Stimulated activated CD4-positive, alpha-beta T cell treated with anti-CD3 and anti-CD28 coated beads, Interleukin-1b, Interleukin-23, amount 100 ng/mL, for 24 hours (primary cell): ENCODE data around the gene RIC3.
A peak's percentile ranks its signal among the peaks of the same experiment; 100 is the strongest.

Experiments used
- DNase-seq, 4 experiments: peaks; one replicate each; pipeline ENCODE4 v3.0.0-alpha.2; 2020; ENCODE audit warnings: low read depth in 4 of 4, low spot score in 1 of 4

The RIC3 gene

DNA sequence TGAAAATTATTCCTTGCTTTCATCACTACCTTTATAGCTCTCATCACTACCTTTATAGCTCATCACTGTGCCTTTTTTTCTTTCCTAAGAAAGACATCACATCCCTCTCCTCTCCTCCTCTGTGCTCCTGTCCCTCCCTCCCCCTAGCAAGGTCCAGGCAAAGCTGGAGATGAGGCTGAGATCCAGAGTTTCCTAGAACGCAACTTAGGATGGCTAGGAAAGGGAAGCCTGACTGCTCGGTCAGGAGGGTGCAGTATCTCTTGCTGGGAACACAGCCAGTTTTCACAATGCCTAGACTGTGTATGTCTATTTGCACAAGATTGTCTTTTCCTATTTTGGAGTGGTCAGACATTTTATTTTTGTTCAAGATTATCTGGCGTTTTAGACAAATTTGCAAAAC, 63.2 kb downstream of the RIC3 start:
- no peak for DNase-seq

DNA sequence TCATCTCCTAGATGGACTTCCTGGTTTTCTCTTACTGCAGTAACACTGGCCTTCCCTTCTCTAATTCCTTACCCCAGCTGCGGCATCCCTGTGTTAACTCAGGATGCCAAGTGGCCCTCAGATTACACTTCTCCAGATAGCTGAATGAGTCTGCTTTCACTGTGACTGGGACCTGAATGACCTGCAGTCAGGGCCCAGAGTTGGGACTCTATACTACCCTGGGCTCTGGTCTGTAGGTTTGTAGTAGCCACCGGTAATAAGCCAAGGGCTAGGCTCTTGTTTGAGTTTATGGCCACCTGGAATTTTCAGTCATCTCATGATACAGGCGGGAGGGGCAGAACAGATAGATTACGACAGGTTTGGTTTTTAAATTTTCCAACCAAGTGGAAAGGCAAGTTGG, 63.7 kb downstream of the RIC3 start:
- no peak for DNase-seq

DNA sequence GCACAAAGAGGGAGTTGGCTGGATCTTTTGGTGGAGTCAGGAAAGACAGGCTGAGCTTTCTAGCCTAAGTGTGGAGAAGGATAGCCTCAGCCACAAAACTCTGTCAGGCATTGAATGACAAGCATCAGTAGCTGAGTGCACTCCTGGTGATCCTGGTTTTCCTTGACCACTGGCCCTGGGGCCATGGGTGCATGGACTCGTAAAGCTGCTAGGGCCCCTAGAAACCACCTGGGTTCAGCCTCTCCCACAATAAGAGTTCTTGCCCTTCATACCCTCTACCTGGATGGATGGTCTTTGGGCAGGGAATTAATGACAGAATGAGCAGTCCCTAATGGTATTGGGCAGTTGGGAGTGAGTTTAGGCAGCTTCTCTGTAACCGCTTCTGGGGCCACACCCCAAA, 64.9 kb downstream of the RIC3 start:
- DNase-seq = no peak

DNA sequence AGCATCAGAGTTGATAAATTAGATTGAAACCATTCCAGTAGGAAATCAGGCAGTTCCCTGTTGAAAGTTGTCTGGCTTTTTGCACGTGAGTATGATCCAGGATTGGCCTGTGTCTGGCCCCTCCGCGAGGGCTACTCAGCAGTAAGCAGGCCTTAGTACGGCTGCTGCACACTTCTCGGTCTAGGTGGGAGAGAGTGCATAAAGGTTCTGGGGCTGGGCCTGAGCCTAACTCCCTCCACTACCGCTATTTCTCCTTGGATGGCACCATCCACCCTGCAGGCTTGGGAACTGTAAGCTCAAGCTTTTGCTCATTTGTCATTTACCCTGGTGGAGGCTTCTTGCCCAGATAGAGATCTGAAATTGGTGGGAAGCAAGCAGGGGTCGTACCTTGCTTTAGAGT, 65.9 kb downstream of the RIC3 start:
- DNase-seq = no peak

DNA sequence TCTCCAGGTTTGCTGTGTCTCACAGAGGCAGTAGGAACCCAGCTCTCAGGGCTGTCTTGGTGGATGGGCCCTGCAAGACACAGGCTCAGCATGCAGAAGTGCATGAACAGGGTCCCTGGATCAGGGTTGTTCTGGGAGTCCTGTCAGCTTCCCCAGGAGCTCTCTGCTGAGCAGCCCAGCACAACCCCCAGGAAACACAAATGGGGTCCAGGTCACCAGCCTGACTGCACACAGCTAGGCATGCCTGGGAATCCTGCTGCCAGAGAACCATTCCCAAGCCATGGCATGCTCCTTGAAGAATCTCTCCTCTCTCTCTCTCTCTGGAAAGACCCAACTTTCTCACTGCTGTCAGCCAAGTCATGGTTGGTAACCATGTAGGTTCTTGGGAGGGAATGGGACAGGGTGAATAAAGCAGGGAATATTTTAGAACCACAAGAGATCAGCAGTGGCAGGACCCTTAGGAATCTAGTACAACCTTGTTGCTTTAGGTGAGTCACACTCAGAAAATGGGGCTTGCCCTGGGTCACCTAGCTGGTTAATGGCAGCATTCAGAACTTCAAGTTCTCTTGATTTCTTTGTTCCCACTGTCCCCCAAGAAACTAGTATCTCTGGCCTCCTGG, 66.4 kb downstream of the RIC3 start:
- DNase-seq = no peak

DNA sequence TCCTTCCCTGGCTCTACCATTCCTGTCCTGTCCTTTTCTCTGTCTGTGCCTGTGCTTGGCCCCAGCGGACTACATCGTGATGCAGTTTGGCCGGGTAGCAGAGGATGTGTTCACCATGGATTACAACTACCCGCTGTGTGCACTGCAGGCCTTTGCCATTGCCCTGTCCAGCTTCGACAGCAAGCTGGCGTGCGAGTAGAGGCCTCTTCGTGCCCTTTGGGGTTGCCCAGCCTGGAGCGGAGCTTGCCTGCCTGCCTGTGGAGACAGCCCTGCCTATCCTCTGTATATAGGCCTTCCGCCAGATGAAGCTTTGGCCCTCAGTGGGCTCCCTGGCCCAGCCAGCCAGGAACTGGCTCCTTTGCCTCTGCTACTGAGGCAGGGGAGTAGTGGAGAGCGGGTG, 67.4 kb downstream of the RIC3 start:
- no peak for DNase-seq

DNA sequence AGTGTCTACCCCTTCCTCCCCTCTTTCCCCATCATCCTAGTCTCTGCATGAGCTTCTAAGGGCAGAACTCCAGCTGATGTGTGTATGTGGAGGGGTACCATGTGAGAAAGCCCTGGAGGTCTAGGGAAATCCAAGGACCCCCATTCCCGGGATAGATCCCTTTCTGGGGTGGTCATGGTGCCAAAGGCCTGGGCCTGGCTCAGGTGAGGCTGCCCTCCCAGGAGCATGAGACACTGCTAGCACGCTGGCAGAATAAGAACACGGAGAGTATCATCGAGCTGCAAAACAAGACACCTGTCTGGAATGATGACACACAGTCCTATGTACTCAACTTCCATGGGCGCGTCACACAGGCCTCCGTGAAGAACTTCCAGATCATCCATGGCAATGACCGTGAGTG, 68.2 kb downstream of the RIC3 start:
- DNase-seq = no peak

DNA sequence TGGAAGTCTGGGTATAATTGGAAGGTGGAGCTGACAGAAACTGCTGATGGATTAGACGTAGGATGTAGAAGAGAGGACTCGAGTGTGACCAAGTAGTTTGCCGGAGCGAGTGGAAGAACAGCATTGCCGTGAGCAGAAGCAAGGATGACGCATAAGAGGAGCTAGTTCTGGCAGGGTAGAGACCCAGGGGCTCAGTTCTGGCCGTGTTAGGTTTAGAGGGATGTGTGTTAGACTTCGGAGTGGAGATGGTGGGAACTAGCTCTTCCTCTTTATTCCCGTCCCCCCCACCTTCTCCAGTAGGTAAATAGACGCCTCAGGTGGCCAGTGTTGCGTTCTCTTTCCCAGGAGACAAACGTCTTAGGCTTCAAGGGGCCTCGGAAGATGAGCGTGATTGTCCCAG, 68.7 kb downstream of the RIC3 start:
- no peak for DNase-seq

DNA sequence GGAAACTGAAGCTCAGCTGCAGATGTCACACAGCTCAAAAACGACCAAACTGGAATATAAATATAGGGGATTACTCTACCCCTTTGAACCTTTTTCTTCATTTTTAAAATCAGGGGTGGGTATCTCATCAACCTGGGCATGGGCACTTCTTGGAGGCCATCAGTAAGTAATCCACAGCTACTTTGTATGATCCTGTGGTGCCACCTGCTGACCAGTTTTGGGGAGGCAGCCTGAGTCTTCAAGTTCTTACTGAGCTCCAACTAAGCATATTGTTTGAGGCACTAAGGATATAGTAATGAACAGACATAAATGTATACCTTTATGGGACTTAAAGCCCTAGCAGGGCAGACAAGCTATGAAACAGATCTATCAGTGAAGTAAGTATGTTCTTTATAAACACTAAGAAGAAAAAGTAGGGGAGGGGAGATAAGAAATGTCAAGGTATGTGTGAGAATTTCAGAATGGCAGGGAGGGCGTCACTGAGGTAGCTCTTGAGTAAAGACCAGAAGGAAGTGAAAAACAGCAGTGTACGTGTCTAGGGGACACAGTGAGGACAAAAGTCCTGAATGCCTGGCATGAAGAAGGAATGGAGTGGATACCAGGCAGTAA, 69.4 kb downstream of the RIC3 start:
- DNase-seq = peak; percentile 38 to 57 (median 48)

DNA sequence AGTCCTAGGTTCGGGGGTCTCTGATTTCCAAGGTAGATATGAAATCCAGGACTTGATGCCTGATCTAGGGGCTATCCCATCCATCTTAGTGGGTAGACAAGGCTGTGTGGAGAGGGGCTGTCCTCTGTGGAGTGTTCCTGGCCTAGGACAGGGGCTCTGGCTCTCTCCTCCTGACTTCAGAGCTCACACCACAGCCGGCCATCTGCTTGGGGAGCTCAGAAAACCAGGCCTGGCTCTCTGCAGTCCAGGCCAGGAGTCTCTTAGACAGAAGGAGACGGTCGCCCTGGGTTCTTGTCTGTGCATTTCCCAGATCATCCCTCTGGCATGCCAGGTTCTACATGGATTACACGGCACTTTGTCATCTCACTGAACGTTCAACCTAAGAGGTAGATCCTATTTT, 69.9 kb downstream of the RIC3 start:
- no peak for DNase-seq

DNA sequence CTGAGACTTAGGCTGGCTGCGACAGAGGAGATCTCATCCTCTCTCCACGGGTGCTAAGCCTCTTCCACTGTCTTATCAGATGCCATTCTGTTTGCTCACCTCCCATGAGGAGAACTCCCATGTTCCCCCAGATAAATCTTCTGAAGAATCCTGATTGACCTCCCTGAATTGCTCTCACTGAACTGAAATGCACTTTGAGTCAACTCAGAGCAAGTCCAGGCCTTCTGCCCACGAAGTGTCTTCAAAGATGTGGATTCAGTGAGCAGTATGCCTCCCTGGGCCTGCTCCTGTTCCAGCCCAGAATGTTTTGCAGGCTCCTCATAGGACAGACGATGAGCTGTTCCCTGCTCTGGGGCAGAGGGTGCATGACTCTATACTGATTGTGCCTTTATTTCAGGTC, 70.5 kb downstream of the RIC3 start:
- DNase-seq = no peak

DNA sequence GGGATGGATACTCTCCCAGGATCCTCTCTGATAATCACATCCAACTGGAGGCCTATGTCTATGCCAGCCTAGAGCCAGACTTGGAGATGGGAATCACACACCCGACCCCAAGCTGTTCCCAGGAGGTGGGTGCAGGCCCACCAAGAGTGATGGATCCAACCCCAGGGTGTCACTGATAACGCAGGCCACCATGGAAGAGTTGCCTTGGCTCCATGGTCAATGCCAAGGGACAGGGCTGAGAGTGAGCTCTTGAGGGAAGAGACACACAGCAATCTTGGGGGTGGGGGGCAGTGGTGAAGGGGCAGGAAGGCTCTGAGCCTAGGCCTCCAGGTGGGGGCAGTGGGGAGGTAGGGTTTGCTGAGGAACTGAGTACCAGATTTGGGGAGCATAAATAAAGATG, 70.9 kb downstream of the RIC3 start:
- no peak for DNase-seq

DNA sequence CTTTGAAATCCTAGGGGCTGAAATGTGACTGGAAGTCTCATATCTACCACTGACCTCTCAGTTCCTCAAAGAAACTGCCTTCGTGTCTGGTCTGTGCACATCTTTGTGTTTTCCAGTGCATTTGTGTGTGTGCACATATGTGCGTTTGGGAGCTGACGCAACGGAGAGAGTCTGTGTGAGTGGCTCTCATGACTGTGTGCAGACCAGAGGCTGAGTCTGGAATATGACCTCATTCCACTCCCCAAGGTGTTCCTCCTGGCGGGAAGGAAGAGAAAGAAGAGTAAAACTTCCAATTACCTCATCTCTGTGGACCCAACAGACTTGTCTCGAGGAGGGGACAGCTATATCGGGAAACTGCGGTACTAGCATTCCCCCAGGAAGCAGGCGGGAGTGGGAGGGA, 71.4 kb downstream of the RIC3 start:
- DNase-seq = no peak

DNA sequence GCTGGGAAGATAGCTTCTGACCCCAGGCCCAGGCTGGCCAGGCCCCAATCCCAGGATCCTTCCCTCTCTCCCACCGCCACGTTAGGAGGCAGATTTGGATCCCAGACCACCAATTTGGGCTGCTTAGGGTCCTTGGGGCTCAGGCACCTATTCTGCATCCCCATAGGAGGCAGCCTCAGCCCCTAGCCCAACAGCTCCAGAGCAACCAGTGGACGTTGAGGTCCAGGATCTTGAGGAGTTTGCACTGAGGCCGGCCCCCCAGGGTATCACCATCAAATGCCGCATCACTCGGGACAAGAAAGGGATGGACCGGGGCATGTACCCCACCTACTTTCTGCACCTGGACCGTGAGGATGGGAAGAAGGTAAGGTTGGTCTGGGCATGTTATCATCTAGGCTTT, 71.8 kb downstream of the RIC3 start:
- no peak for DNase-seq

DNA sequence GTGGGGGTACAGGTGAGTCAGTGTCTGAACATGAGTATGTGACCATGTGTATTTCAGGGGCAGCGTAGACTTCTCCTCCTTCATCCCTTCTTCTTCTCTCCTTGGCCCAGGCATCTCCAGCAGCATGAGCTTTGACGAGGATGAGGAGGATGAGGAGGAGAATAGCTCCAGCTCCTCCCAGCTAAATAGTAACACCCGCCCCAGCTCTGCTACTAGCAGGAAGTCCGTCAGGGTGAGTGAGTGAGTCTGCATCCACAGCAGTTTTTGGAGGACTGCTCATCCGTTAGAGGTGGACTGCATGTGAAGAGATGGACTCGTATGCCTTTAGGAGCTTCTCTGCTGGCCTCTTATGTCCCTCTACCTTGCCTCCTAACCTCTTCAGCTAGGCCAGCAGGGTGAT, 72.2 kb downstream of the RIC3 start:
- no peak for DNase-seq

DNA sequence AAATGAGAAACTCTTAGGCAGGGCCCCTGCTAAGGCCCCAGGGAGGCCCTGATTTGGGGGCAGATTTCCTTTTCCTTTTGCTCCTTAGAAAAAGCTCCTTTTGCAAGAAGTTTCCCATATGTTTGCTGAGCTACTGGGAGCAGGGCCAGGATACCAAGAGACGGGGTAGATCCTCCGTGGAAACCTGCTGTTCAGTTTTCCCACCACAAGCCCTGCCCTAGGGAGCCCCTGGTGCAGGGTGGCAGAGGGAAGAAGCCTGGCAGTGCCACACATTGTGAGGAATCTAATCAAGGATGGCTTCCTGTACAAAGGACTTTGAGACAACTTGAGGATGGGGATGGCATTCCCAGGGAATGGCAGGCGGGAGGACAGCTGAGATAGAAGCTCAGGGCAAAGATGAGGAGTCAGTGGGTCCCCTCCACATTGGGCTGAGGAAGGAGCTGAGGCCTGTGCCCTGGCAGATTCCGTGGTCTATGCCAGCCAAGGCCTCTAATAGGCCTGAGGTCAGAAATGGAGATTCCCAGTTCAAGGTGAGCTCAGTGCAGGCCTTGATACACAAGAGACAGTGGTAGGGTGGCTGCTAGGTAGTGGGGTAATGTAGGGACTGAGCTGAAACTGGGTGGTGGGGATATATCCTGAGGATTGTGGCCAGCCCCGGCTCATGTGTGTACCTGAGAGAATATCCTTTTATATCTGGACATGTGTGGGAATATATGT, 72.9 kb downstream of the RIC3 start:
- no peak for DNase-seq

DNA sequence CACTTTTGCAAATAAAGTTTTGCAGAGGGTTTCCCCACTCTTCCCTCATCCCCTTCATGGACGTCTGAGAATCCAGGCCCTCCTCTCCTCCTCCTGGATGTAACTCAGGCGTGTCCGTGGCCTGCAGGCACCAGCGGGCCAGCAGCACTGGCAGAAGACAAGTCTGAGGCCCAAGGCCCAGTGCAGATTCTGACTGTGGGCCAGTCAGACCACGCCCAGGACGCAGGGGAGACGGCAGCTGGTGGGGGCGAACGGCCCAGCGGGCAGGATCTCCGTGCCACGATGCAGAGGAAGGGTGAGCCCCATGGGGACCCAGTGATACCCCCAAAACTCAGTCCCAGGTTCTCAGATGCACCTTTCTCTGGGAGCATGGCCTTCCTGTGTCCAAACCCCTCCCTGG, 73.5 kb downstream of the RIC3 start:
- DNase-seq = no peak

DNA sequence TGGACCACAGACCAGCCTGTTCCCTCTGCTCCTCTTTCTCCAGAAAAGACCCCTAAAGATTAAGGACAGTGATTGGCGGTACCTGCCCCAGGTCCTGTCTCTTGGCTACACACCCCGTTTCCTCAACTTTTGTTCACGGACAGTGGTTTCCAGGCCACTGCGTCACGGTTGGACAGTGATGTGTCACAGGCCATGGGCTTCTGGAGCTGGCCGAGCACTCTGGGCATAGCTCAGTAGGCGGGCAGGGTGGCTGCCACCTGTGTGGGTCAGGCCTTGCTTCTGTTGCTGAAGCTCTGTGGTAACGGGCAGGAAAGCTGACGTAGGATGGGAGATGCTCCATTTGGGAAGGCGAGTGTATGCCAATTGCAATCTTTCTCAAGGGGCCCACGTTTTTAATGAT, 74.2 kb downstream of the RIC3 start:
- no peak for DNase-seq

DNA sequence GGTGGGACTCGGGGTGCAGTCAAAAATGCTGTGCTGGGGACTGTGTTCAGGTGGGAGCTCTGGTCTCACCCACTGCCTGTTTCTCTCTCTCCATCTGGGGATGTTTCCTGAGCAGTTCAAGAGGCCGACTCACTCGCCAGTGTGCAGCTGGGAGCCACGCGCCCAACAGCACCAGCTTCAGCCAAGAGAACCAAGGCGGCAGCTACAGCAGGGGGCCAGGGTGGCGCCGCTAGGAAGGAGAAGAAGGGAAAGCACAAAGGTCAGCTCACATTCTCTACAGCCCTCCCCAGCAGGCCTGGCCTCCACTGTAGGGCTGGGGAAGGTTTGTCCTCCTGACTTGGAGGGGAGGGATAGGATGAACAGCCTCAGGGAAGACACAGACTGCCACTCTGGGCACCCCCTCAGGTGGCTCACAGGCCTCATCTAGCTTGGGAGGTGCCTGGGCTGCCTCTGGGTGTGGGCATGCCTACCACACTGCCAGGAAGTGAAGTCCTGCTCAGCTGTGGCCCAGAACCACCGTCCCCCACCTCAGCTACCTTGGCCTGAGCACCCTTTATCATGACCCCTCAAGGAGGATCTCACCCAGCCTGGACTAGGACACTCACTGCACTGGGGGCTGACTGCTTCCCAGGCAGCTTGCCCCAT, 74.8 kb downstream of the RIC3 start:
- no peak for DNase-seq

DNA sequence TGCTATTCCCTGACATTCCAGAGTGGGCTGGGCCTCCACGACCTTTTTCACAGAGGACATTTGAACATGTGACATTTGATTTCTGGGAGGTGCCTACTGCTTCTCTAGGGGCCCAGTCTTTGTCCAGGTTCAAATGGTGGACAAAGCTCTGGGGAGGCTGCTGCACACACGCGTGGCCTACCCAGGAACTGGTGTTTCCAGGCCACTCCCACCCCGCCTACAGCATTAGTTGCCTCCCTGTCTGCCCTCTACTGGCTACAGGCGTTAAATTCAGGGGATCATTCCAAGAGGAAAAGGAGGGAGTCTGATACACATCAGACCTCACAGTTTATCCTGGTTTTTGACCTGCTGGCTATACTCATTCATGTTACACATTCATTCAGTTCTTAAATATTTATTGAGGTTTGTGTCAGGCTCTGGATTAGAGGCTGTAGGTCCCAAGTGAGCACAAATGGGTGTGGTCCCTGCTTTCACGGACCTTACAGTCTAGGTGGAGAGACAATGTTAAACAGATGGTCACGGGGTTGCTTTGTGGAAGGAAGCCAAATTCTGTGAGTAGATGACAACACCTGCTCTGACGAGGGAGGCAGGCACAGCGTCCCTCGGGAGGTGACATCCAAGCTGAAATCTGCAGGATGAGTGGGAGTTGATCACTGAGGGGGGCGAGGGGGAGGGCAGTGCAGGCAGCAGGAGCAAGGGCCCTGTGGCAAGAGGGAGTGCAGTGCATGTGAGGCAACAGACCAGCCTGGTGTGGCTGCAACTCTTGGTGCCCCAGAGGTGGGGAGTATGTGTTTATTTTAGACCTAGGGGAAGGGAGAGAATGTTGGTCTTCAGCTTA, 76.0 kb downstream of the RIC3 start:
- peak in 3 of 4 experiments; percentile 7 to 42 (median 25) for DNase-seq

DNA sequence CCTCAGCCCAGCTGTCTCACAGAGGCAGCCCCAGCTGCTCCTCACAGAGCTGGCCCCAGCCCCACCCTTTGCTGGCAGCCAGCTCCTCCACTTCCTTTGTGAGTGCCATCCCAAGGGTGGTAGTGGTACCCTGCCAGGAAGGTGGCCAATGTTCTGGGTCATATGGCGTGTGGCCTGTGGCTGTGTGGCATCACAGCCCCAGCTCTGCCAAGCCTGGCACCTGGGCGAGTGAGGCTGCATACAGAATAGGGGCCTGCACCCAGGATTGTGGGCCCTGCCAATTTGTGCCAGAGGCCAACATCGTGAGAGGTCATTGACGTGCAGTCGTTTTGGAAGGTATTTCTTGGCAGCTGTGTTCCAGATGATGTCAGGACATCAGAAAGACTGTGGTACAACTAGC, 77.1 kb downstream of the RIC3 start:
- no peak for DNase-seq
